PC-9 (cell line): ENCODE results near the gene MAGI3. TPM values are rescaled to one million over a fixed set of nuclear protein-coding genes. Genes with fewer than 3 reads are reported as not detected.
A peak's percentile ranks its signal among the peaks of the same experiment; 100 is the strongest.

Experiments
- BruUV-seq: library from RNA; stranded (reverse); fragments of 400-500 nt; replicated peaks from 2 replicates; lab custom pipeline; 2021; lab: Mats Ljungman, UMichigan
- CTCF ChIA-PET: fragments of 300-600 bp; sonication (Branson Sonifier 250); formaldehyde crosslinking; loops from one replicate; lab custom pipeline; 2022; ENCODE audit warnings: antibody characterized with exemption; lab: Charles Lee
- POLR2A ChIA-PET: fragments of 300-600 bp; sonication (Branson Sonifier 250); formaldehyde crosslinking; loops from one replicate; lab custom pipeline; 2022; ENCODE audit warnings: antibody characterized with exemption; ENCODE audit not compliant: unreplicated experiment; lab: Charles Lee
- DNase-seq, 2 experiments: peaks; one replicate each; pipeline versions ENCODE4 v3.0.0 to v3.0.0-alpha.2; 2015 to 2022; ENCODE audit warnings: mixed read lengths in 1 of 2
- H2AFZ ChIP-seq: fragments of 200-600 bp; sonication (generic); 2 replicates; pipeline ENCODE4 v1.8.1; 2017; ENCODE audit warnings: antibody characterized with exemption
- H3F3A ChIP-seq: fragments of 200-600 bp; sonication (generic); 2 replicates; pipeline ENCODE4 v1.8.1; 2017; ENCODE audit warnings: antibody characterized with exemption, mild to moderate bottlenecking, low read depth; ENCODE audit not compliant: insufficient read depth
- H3K27ac ChIP-seq: fragments of 200-600 bp; sonication (generic); 2 replicates; pipeline ENCODE4 v1.6.1; 2016; ENCODE audit warnings: mixed run types
- H3K27me3 ChIP-seq: fragments of 200-600 bp; sonication (generic); 2 replicates; pipeline ENCODE4 v1.6.1; 2016; ENCODE audit warnings: low read depth, mixed run types; ENCODE audit not compliant: insufficient read depth
- H3K36me3 ChIP-seq: fragments of 200-600 bp; sonication (generic); 2 replicates; pipeline ENCODE4 v1.6.1; 2016; ENCODE audit warnings: low read depth, mixed run types
- H3K4me1 ChIP-seq: fragments of 200-600 bp; sonication (generic); replicated peaks from 2 replicates; pipeline ENCODE4 v1.6.1; 2016; ENCODE audit warnings: mixed run types; ENCODE audit not compliant: insufficient read depth
- H3K4me2 ChIP-seq: fragments of 200-600 bp; sonication (generic); 2 replicates; pipeline ENCODE4 v1.6.1; 2017; ENCODE audit warnings: mixed run types
- H3K4me3 ChIP-seq: fragments of 200-600 bp; sonication (generic); 2 replicates; pipeline ENCODE4 v1.6.1; 2016; ENCODE audit warnings: mixed run types
- H3K79me2 ChIP-seq: fragments of 200-600 bp; sonication (generic); 2 replicates; pipeline ENCODE4 v1.6.1; 2017; ENCODE audit warnings: low read depth, mixed run types
- H3K9me2 ChIP-seq: fragments of 200-600 bp; sonication (generic); 2 replicates; pipeline ENCODE4 v1.8.1; 2017; ENCODE audit warnings: mild to moderate bottlenecking; ENCODE audit not compliant: insufficient read depth
- H3K9me3 ChIP-seq: fragments of 200-600 bp; sonication (generic); 2 replicates; pipeline ENCODE4 v1.8.1; 2016; ENCODE audit warnings: low read depth; ENCODE audit not compliant: insufficient read depth
- H4K20me1 ChIP-seq: fragments of 200-600 bp; sonication (generic); 2 replicates; pipeline ENCODE4 v1.8.1; 2017; ENCODE audit not compliant: insufficient read depth
- CTCF ChIP-seq: fragments of 200-600 bp; sonication (generic); conservative IDR thresholded peaks from 2 replicates; pipeline ENCODE4 v1.6.1; 2017; ENCODE audit warnings: mixed run types, antibody characterized with exemption, mild to moderate bottlenecking, moderate library complexity
- EZH2 ChIP-seq: fragments of 200-600 bp; sonication (generic); IDR thresholded peaks from 2 replicates; pipeline ENCODE4 v1.8.0; 2017; ENCODE audit warnings: antibody characterized with exemption, low read depth
- intact Hi-C: fragments of 100-400 bp; cut with micrococcal nuclease; formaldehyde crosslinking; loops from one replicate; pipeline ENCODE4 v1.10.0; 2022; ENCODE audit not compliant: unreplicated experiment
- total RNA-seq: library from RNA; stranded (reverse); gene quantifications from 2 replicates; pipeline ENCODE4 v1.2.3, GENCODE V29; 2021

MAGI3 gene
- total RNA-seq, 1 experiment from 2014 or later: 17.3 TPM

DNA sequence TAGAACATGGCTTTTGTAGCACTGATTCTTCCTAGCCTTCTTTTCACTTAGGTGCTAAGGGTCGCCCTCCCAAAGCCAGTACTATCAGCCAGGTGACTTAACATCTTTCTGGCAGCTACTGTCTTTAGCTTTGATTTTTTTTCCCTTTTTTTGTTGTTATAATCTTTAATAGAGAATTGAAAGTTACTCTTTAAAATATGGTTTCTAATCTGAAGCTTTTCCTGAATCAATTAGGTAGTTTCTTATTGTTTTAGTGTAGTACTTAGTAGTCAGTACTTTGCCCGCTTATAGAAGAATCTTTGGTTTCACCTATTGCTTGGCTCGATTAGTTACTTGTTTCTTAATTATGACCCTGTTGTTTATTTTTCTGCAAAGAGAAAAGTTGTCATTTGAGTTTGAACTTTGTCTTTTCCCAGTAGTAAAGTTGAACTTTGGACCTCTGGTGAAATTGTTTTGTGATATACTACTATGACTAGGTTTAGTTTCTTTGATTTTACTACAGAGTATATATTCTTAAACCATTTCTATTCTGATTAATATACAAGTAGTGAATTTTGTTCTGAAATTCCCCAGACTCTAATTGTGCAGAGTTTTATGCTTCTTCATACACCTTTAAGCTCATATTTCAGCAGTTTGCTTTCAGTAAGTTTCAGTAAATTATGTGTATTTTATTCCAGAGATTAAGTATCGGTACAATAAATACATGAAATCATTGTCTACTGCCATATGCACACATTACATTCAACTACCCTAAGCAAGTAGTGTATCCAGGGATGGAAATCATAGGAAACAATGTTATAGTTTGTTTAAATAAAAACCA is 3.9 kb downstream of the MAGI3 start:
- ChIA-PET POLR2A (no interaction called here), CTCF (interaction anchor here (0.7 kb wide), 1 partner anchor 30 kb away, joined by 4 read pairs; no protein-coding TSS in a partner anchor)
- TF ChIP-seq EZH2: no peak
- TF ChIP-seq CTCF: no peak
- Histone ChIP-seq H3K27me3 (no peaks in the 10 kb centered on the region), H3K36me3 (no peaks in the 10 kb centered on the region), H3K4me1 (peaks cover 53% of the 10 kb centered on the region), H3K4me3 (peak overlapping the region; percentile 1; the same call in 1 of the 2 replicates), H3F3A (peaks cover 16% of the 10 kb centered on the region), H3K27ac (no peak overlapping the region), H3K9me3 (no peaks in the 10 kb centered on the region), H3K4me2 (peak overlapping the region; percentile 87), H2AFZ (no peak overlapping the region), H3K79me2 (peaks cover 75% of the 10 kb centered on the region), H4K20me1 (no peaks in the 10 kb centered on the region), H3K9me2 (no peaks in the 10 kb centered on the region)
- DNase-seq: no peak
- BruUV-seq: no TSS peak
- intact Hi-C loops: loop anchor here (5.0 to 10.0 kb wide), 3 partner anchors 123 to 677 kb away; partner anchors contain the start of gene PPM1J

- intact Hi-C loops: loop anchor here (5.0 to 10.0 kb wide), 3 partner anchors 122 to 678 kb away; partner anchors contain the start of gene PPM1J
- ChIA-PET CTCF (interaction anchor here (0.7 kb wide), 1 partner anchor 30 kb away, joined by 4 read pairs; no protein-coding TSS in a partner anchor), POLR2A (no interaction called here)
- Histone ChIP-seq H3K4me2 (peak overlapping the region; percentile 87; the same call in 1 of the 2 replicates), H3K27me3 (no peaks in the 10 kb centered on the region), H2AFZ (no peak overlapping the region), H3K4me1 (peaks cover 50% of the 10 kb centered on the region), H3K9me3 (no peaks in the 10 kb centered on the region), H3K79me2 (peaks cover 76% of the 10 kb centered on the region), H3K27ac (no peak overlapping the region), H3F3A (peaks cover 10% of the 10 kb centered on the region; the same call in 1 of the 2 replicates), H3K36me3 (no peaks in the 10 kb centered on the region), H4K20me1 (no peaks in the 10 kb centered on the region), H3K9me2 (no peaks in the 10 kb centered on the region), H3K4me3 (peak overlapping the region; percentile 1; the same call in 1 of the 2 replicates)
- no peak for DNase-seq
- TF ChIP-seq CTCF (no peak), EZH2 (no peak)
- BruUV-seq: no TSS peak
Measured at GRCh38 chr1:113394863-113395259, 4.5 kb downstream of the MAGI3 start.

DNA sequence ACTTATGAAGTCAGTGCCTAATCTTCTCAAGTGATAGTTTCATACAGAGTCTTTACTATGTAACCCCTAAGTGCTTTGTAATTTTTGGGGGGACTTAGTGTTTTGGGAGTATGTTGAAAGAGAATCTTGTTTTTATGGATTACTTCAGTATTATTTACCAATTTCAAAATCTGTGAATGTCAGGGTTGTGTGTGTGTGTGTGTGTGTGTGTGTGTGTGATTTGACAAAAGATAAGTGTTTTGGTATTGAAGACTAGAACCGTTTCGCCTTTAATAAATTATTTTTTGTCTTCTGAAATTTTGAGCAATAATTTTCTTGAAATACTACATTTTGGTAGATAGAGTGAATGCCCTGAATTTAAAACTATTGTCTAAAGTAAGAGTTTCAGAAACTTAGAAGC is 5.8 kb downstream of the MAGI3 start:
- Histone ChIP-seq H3K4me1 (peaks cover 50% of the 10 kb centered on the region), H3K4me2 (peak overlapping the region; percentile 57; the same call in 1 of the 2 replicates), H2AFZ (no peak overlapping the region), H3K9me3 (no peaks in the 10 kb centered on the region), H3F3A (peaks cover 10% of the 10 kb centered on the region; the same call in 1 of the 2 replicates), H3K9me2 (no peaks in the 10 kb centered on the region), H3K4me3 (no peak overlapping the region), H3K27ac (0 out of 2 replicates have a peak overlapping the region, but pooled peaks have one; percentile 27), H4K20me1 (no peaks in the 10 kb centered on the region), H3K27me3 (no peaks in the 10 kb centered on the region), H3K36me3 (no peaks in the 10 kb centered on the region), H3K79me2 (peaks cover 78% of the 10 kb centered on the region)
- DNase-seq: no peak
- TF ChIP-seq CTCF (no peak), EZH2 (no peak)
- BruUV-seq: no TSS peak
- CTCF ChIA-PET: interaction anchor here (0.9 kb wide), 1 partner anchor 57 kb away, joined by 4 read pairs; no protein-coding TSS in a partner anchor
- intact Hi-C loops: loop anchor here (10.0 kb wide), 1 partner anchor 279 kb away; no protein-coding TSS in a partner anchor
- POLR2A ChIA-PET: interaction anchor here (0.6 kb wide), 1 partner anchor 61 kb away, joined by 21 read pairs; no protein-coding TSS in a partner anchor
